Psoas muscle (tissue), 8 donors: ENCODE measurements around the gene CDK17. TPM values are rescaled to one million over a fixed set of nuclear protein-coding genes. Genes with fewer than 3 reads are reported as not detected.

Source experiments
- ATAC-seq, 4 donors: fragments of 200-7000 bp; cut with Tn5 transposase; one replicate each; pipeline ENCODE4 v1.9.1; 2020; ENCODE audit warnings: moderate library complexity in 3 of 4, mild to moderate bottlenecking in 2 of 4
- DNase-seq, 2 donors: peaks; one replicate each; pipeline ENCODE4 v3.0.0-alpha.2; 2020
- H3K27ac ChIP-seq: fragments of 200-600 bp; one replicate; pipeline ENCODE4 v1.8.0; 2022
- H3K27me3 ChIP-seq, 3 donors: fragments of 200-600 bp in 1 of 3; one replicate each; pipeline versions ENCODE4 v1.6.1 to v1.8.0; 2013 to 2022; ENCODE audit warnings: low read length in 2 of 3, mild to moderate bottlenecking in 2 of 3, moderate library complexity in 1 of 3; ENCODE audit not compliant: insufficient read depth in 3 of 3
- H3K36me3 ChIP-seq, 2 donors: fragments of 200-600 bp in 1 of 2; one replicate each; pipeline versions ENCODE4 v1.6.1 to v1.8.0; 2013 to 2022; ENCODE audit warnings: low read depth in 1 of 2, mild to moderate bottlenecking in 1 of 2, moderate library complexity in 1 of 2; ENCODE audit not compliant: insufficient read depth in 1 of 2
- H3K4me1 ChIP-seq: fragments of 200-600 bp; one replicate; pipeline ENCODE4 v1.8.0; 2022
- H3K4me3 ChIP-seq: fragments of 200-600 bp; one replicate; pipeline ENCODE4 v1.8.0; 2022; ENCODE audit warnings: mild to moderate bottlenecking
- H3K9me3 ChIP-seq: fragments of 200-600 bp; one replicate; pipeline ENCODE4 v1.8.0; 2022
- CTCF ChIP-seq: fragments of 200-600 bp; IDR thresholded peaks from one replicate; pipeline ENCODE4 v1.8.0; 2022; ENCODE audit warnings: antibody characterized with exemption
- WGBS, 3 donors: extraction: QIAGEN DNeasy Blood & Tissue Kit; methylation state at CpG; one replicate each; pipeline versions ENCODE4 v1.1.6 to v1.1.7; 2013; 5-methylcytosine and 5-hydroxymethylcytosine counted together
- intact Hi-C, 2 donors: fragments of 100-400 bp; cut with DNase I; formaldehyde crosslinking; loops; one replicate each; pipeline versions ENCODE4 v1.11.0 to v1.14.2; 2022
- polyA plus RNA-seq, 3 donors: library from polyadenylated mRNA; stranded (reverse); fragments of 200-250 nt; gene quantifications; one replicate each; pipeline ENCODE4 v1.2.3, GENCODE V29; 2013
- total RNA-seq, 4 donors: library from RNA; stranded (reverse); fragmentation: NEBNext Ultra II Directional in 2 of 4; extraction: Animal tissue kit (Norgen Biotek cat#: 25700) in 2 of 4; gene quantifications; one replicate each; pipeline versions ENCODE4 v1.2.1 to v1.2.4, GENCODE V29; 2021 to 2023
- donor health status: healthy with polysubstance abuse.
- donor health status: DM: no; HTN: no; CAD: no; lungs with moderate emphysema.
- donor health status: Bipolar disorder and iron deficiency.
- donor health status: healthy.
- donor health status: DM: yes; HTN: yes; CAD: no.
- donor health status: DM: no; HTN: no; CAD: no.
- donor health status: DM: no; HTN: no; CAD: no.
- donor health status: DM: yes; HTN: yes; CAD: no.

The CDK17 gene
- total and polyA plus RNA-seq, 7 donors, result 7.2 to 21.4 (median 13.3) TPM

GRCh38 chr12:96260644-96261043, 139.6 kb downstream of the CDK17 start:
- Histone ChIP-seq H3K4me1 (no peaks in the 10 kb centered on the region), H3K36me3 (no peaks in the 10 kb centered on the region)
- 74% methylated on average over 3 of the region's 3 CpGs for WGBS, 3 donors

DNA sequence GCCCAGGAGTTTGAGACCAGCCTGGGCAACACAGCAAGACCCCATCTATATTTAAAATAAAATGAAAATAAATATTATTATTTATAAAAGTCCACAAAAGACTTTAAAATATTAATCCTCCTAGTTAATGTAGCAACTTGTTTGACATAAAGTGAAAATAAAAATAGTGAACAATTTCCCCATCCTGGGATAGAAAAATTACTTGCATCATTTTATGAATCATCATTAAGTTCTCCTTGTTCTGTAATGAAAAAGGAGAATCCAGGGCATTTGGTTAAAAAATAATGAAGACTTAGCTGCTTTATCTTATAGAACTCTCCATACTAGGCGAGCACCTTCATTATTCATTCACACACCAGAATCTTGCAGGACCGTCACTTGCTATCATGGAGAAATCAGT, 140.0 kb downstream of the CDK17 start:
- Histone ChIP-seq H3K4me1 (no peaks in the 10 kb centered on the region), H3K36me3 (no peaks in the 10 kb centered on the region), H3K27ac (no peak overlapping the region), H3K4me3 (no peak overlapping the region), H3K9me3 (no peaks in the 10 kb centered on the region), H3K27me3 (no peaks in the 10 kb centered on the region)
- no peak for TF ChIP-seq CTCF
- WGBS, 3 donors, result 86 to 96% (median 90%) methylated on average over 2 of the region's 2 CpGs
- intact Hi-C loops, result no loop called here
- no peak for ATAC-seq
- no peak for DNase-seq

More at GRCh38 chr12:96260644-96261043, 139.6 kb downstream of the CDK17 start:
- no peaks in the 10 kb centered on the region for H3K9me3 ChIP-seq
- no peak for ATAC-seq
- TF ChIP-seq CTCF, result no peak
- H3K27ac ChIP-seq, result no peak overlapping the region
- no peak overlapping the region for H3K4me3 ChIP-seq
- no peaks in the 10 kb centered on the region for H3K27me3 ChIP-seq
- DNase-seq, result no peak
- intact Hi-C loops, result no loop called here

DNA sequence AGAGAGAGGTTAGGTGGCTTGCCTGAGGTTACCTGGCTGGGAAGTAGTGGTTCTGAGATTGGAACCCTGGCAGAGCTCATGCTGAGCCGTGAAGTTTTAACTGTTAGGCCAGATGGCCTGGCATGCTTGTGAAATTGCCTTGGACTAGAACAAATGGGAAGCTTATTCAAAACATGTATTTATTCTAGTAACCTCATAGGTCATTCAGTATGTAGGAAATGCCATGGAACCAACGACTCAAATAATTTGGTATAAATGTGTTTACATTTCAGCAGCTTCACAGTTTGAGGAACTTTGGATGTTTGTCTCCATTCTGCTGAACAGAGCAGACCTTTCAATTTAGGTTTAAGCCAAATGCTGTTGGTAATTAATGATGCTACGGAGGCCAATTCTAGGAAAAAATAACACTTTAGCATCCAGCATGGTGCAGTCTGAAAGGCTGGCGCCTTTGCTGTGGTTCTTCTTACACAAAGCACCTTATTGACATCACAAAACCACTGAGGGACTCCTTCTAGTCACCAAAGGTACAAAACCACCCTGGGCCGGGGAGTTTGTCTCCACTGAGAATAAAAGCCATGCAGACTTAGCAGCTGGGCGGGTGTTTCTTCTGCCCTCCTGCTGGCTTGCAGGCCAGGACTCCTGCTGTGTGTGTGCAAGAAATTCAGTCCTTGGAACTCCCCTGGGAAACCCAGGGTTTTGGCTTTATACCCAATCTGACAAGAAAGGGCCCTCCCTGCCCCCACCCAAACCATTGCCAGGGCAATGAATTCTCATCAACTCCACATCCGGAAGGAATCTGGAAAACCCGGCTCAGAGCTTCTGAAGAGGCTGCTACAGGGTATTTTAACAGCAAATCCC, 141.9 kb downstream of the CDK17 start:
- DNase-seq (peak; percentile 63 to 78), ATAC-seq (peak in 2 of 4 donors; percentile 38 to 61)
- H3K4me3 ChIP-seq, result no peak overlapping the region
- H3K4me1 ChIP-seq, result no peaks in the 10 kb centered on the region
- intact Hi-C loops, result no loop called here
- WGBS, 3 donors, result 21 to 23% (median 23%) methylated on average over 8 of the region's 8 CpGs
- H3K9me3 ChIP-seq, result no peaks in the 10 kb centered on the region
- no peaks in the 10 kb centered on the region for H3K27me3 ChIP-seq
- no peak for TF ChIP-seq CTCF
- no peak overlapping the region for H3K27ac ChIP-seq
- no peaks in the 10 kb centered on the region for H3K36me3 ChIP-seq

DNA sequence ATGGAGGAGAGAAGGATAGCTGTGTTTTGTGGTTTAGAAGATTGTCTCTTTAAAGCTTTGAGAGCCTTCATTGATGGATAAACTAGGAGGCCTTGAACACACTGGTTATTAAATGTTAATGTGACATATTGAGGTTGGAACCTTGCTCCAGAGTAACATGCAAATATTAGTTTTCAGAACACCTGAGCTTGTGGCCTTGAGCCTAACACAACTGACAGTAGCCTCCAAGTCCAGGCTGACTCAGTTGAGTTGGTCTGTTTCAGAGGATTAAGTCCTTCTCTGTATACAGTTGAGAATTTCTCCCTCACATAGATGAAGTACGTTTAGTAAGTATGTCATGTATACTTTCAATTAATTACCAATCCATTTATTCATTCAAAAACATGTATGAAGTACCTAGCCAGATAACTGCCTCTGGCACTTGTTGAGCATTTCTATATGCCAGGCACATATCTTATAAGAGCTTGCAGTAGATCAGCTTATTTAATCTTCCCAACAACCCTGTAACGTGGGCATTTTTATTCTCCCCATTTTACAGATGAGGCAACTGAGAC, 142.6 kb downstream of the CDK17 start:
- no peak overlapping the region for H3K27ac ChIP-seq
- WGBS, 3 donors, result 61 to 73% (median 71%) methylated on average over 2 of the region's 2 CpGs

More for the DNA sequence above, 142.6 kb downstream of the CDK17 start:
- Histone ChIP-seq H3K9me3 (no peaks in the 10 kb centered on the region), H3K27me3 (no peaks in the 10 kb centered on the region), H3K4me1 (no peaks in the 10 kb centered on the region), H3K4me3 (no peak overlapping the region), H3K36me3 (peaks cover 0 to 3% of the 10 kb centered on the region in 2 donors)
- no peak for ATAC-seq
- DNase-seq, result no peak
- TF ChIP-seq CTCF, result no peak
- intact Hi-C loops, result no loop called here
